Tibial nerve (tissue), 3 donors: ENCODE results near the gene ADAMTS3.

Experiments used
- CTCF ChIP-seq, 5 experiments: fragments of 200-600 bp in 3 of 5; fragments of 450-650 bp in 2 of 5; sonication (generic) in 3 of 5; IDR thresholded peaks; one replicate each; pipeline ENCODE4 v1.5.1; 2016 to 2019; ENCODE audit warnings: antibody characterized with exemption in 5 of 5, mild to moderate bottlenecking in 3 of 5, moderate library complexity in 2 of 5
- POLR2A ChIP-seq, 2 donors: fragments of 450-650 bp; IDR thresholded peaks; one replicate each; pipeline ENCODE4 v1.6.1; 2017; ENCODE audit warnings: antibody characterized with exemption in 2 of 2, mild to moderate bottlenecking in 2 of 2, moderate library complexity in 2 of 2

- TF ChIP-seq CTCF (IDR thresholded peaks at IDR 0.05): no peak
- TF ChIP-seq POLR2A (IDR thresholded peaks at IDR 0.05): no peak
Observed at GRCh38 chr4:72442715-72443114, 126.3 kb downstream of the ADAMTS3 start.
